GM12891 (cell line): ENCODE data around the gene LCK.

ENCODE experiments used
- SPI1 ChIP-seq: IDR thresholded peaks from 2 replicates; pipeline ENCODE4 v1.6.1; 2011; ENCODE audit warnings: low read depth, low read length, control low read depth
- TAF1 ChIP-seq: IDR thresholded peaks from 2 replicates; pipeline ENCODE4 v1.6.1; 2011; ENCODE audit warnings: low read depth, low read length, control low read depth

DNA sequence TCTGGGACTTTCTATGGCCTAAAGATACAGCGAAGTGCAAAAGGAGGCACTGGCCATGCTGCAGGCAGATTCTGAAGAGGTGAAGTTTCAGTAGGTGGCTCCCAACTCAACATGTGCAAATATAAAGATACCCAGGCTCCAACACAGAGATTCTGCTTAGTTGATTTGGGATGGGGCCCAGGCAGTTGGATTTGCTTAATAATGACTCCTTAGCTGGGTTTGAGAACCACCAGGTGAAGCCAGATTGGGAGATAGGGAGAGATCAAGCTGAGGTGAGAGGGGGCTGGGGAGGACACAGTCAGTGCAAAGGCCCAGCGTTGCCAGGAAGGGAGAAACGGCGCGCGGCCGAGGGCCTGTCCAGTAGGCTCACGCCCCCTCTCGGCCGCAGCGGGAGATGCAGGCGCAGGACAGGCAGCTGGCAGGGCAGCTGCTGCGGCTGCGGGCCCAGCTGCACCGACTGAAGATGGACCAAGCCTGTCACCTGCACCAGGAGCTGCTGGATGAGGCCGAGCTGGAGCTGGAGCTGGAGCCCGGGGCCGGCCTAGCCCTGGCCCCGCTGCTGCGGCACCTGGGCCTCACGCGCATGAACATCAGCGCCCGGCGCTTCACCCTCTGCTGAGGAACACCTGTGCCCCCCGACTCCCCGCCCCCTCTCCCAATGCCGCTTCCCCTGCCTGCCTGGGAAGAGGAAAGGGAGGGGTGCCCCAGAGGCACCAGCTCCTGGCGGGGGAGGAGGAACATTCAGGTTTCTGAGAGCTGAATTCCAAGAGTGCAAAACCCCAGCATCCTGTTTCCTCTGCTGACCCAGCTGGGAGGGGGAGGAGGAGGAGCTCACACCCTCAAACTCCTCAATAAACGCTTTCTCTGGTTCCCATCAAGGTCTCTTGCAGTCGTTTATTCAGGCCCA, 2.8 kb upstream of the LCK start:
- TF ChIP-seq SPI1 (no peak), TAF1 (no peak)
